Measurements from ENCODE around the gene HIVEP1. TPM values are rescaled to one million over a fixed set of nuclear protein-coding genes. Genes with fewer than 3 reads are reported as not detected.

HIVEP1 gene
- total and polyA plus RNA-seq, 4 donors: 2.7 to 27.2 (median 6.2) TPM

DNA sequence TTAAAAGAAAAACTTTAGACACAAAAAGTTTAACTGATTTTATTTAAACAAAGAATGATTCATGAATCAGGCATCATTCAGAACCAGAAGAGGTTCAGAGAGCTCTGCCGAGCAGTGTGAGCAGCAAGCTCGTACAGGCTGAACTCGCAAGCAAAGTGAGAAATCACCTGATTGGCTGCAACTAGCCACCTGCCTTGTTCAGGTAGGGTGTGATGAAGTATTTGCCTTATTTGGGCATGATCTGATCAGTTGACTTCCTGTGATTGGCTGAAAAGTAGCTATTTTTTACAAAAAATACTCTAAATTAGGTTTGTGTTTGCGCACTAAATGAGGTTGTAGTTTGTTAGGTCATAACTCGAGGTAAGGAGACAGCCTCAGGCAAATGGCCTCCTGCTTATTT is 80.7 kb downstream of the HIVEP1 start:
- Histone ChIP-seq H3K4me1 (ENCODE audit: control insufficient read depth in 4 of 4, insufficient read depth in 4 of 4, low read length in 3 of 4) (peaks cover 0 to 14% (median 1%) of the 10 kb centered on the region in 4 donors), H3K9ac (ENCODE audit: low read depth in 1 of 2, low read length in 2 of 2) (no peak overlapping the region), H3K27me3 (ENCODE audit: control insufficient read depth in 4 of 4, insufficient read depth in 4 of 4, low read length in 3 of 4) (no peaks in the 10 kb centered on the region), H3K4me3 (ENCODE audit: low read depth in 1 of 3, low read length in 3 of 3) (no peak overlapping the region), H3K9me3 (ENCODE audit: control insufficient read depth in 4 of 4, low read length in 3 of 4) (no peaks in the 10 kb centered on the region), H3K27ac (ENCODE audit: low read depth in 1 of 2, low read length in 2 of 2) (no peak overlapping the region), H3K36me3 (ENCODE audit: control insufficient read depth in 4 of 4, insufficient read depth in 3 of 4, low read depth in 1 of 4, low read length in 3 of 4) (peaks cover 0 to 7% (median 0%) of the 10 kb centered on the region in 4 donors)
- WGBS: 97% methylated on average over 5 of the region's 5 CpGs
- DNase-seq (ENCODE audit: low spot score): no peak
- TF ChIP-seq GABPA (IDR thresholded peaks at IDR 0.05 in 1 of 2, conservative IDR thresholded peaks at IDR 0.05 in 1 of 2) (no peak), NR2F2 (IDR thresholded peaks at IDR 0.05) (no peak), TAF1 (conservative IDR thresholded peaks at IDR 0.05) (no peak), HNF4G (IDR thresholded peaks at IDR 0.05) (no peak), RXRA (IDR thresholded peaks at IDR 0.05) (no peak), RAD21 (IDR thresholded peaks at IDR 0.05) (no peak), EGR1 (IDR thresholded peaks at IDR 0.05; ENCODE audit: low read depth in 2 of 2) (no peak)
- TF ChIP-seq, protein P1, sequence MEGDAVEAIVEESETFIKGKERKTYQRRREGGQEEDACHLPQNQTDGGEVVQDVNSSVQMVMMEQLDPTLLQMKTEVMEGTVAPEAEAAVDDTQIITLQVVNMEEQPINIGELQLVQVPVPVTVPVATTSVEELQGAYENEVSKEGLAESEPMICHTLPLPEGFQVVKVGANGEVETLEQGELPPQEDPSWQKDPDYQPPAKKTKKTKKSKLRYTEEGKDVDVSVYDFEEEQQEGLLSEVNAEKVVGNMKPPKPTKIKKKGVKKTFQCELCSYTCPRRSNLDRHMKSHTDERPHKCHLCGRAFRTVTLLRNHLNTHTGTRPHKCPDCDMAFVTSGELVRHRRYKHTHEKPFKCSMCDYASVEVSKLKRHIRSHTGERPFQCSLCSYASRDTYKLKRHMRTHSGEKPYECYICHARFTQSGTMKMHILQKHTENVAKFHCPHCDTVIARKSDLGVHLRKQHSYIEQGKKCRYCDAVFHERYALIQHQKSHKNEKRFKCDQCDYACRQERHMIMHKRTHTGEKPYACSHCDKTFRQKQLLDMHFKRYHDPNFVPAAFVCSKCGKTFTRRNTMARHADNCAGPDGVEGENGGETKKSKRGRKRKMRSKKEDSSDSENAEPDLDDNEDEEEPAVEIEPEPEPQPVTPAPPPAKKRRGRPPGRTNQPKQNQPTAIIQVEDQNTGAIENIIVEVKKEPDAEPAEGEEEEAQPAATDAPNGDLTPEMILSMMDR (IDR thresholded peaks at IDR 0.05; ENCODE audit: low read depth, low read length, missing input control): no peak
- TF ChIP-seq, protein P2, sequence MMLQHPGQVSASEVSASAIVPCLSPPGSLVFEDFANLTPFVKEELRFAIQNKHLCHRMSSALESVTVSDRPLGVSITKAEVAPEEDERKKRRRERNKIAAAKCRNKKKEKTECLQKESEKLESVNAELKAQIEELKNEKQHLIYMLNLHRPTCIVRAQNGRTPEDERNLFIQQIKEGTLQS (IDR thresholded peaks at IDR 0.05): no peak
- TF ChIP-seq, protein P3, sequence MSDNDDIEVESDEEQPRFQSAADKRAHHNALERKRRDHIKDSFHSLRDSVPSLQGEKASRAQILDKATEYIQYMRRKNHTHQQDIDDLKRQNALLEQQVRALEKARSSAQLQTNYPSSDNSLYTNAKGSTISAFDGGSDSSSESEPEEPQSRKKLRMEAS (IDR thresholded peaks at IDR 0.05): no peak

DNA sequence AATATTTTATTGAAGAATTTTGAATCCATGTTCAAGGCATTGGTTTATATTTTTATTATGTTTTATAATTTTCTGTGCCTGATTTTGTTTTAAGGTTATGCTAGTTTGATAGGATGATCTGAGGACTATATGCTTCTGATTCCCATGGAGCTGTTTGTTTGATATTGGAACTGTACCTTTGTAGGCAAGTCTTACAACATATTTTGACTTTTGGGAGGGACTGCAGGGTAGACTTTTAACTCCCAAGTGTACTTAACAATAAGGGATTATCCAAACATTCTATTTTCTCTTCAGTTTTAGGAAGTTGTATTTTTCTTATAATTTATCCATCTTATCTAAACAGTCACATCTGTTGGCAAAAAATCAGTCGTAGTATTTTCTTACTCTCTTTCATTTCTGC is 82.6 kb downstream of the HIVEP1 start:
- Histone ChIP-seq H3K27ac (ENCODE audit: low read depth in 1 of 2, low read length in 2 of 2) (no peak overlapping the region), H3K9me3 (ENCODE audit: control insufficient read depth in 4 of 4, low read length in 3 of 4) (no peaks in the 10 kb centered on the region), H3K4me3 (ENCODE audit: low read depth in 1 of 3, low read length in 3 of 3) (no peak overlapping the region), H3K36me3 (ENCODE audit: control insufficient read depth in 4 of 4, insufficient read depth in 3 of 4, low read depth in 1 of 4, low read length in 3 of 4) (peaks cover 0 to 7% (median 0%) of the 10 kb centered on the region in 4 donors), H3K27me3 (ENCODE audit: control insufficient read depth in 4 of 4, insufficient read depth in 4 of 4, low read length in 3 of 4) (no peaks in the 10 kb centered on the region), H3K9ac (ENCODE audit: low read depth in 1 of 2, low read length in 2 of 2) (no peak overlapping the region), H3K4me1 (ENCODE audit: control insufficient read depth in 4 of 4, insufficient read depth in 4 of 4, low read length in 3 of 4) (peaks cover 0 to 6% (median 0%) of the 10 kb centered on the region in 4 donors)
- 47% methylated on average over 1 of the region's 1 CpG for WGBS
- DNase-seq (ENCODE audit: low spot score): no peak
- TF ChIP-seq, protein P4, sequence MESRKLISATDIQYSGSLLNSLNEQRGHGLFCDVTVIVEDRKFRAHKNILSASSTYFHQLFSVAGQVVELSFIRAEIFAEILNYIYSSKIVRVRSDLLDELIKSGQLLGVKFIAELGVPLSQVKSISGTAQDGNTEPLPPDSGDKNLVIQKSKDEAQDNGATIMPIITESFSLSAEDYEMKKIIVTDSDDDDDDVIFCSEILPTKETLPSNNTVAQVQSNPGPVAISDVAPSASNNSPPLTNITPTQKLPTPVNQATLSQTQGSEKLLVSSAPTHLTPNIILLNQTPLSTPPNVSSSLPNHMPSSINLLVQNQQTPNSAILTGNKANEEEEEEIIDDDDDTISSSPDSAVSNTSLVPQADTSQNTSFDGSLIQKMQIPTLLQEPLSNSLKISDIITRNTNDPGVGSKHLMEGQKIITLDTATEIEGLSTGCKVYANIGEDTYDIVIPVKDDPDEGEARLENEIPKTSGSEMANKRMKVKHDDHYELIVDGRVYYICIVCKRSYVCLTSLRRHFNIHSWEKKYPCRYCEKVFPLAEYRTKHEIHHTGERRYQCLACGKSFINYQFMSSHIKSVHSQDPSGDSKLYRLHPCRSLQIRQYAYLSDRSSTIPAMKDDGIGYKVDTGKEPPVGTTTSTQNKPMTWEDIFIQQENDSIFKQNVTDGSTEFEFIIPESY (IDR thresholded peaks at IDR 0.05): no peak
- TF ChIP-seq RAD21 (IDR thresholded peaks at IDR 0.05) (no peak), SP1 (IDR thresholded peaks at IDR 0.05) (no peak), HNF4A (conservative IDR thresholded peaks at IDR 0.05) (peak in 1 of 2 donors; percentile 23), FOXA2 (IDR thresholded peaks at IDR 0.05) (no peak), JUND (IDR thresholded peaks at IDR 0.05) (no peak), HNF4G (IDR thresholded peaks at IDR 0.05) (no peak)

DNA sequence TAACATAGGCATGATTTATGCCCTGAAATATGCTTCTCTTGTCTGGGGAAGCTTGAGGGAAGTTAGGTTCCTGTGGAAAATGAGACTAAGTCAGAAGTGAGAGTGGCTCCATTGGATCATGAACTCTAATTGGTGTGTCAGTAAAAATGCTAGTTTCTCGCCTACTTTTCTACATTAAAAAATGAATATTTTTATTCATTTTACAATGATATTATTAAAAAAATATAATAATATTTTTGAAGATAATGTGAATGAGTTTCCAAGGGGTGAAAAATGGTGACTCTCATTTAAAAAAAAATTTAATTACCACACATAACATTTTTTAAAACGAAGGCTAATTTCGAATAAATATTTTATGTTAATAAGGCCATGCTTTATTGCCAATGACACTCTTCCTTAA is 84.2 kb downstream of the HIVEP1 start:
- 95% methylated on average over 3 of the region's 3 CpGs for WGBS

More for the DNA sequence above, 84.2 kb downstream of the HIVEP1 start:
- Histone ChIP-seq H3K4me3 (ENCODE audit: low read depth in 1 of 3, low read length in 3 of 3) (no peak overlapping the region), H3K9ac (ENCODE audit: low read depth in 1 of 2, low read length in 2 of 2) (no peak overlapping the region), H3K36me3 (ENCODE audit: control insufficient read depth in 4 of 4, insufficient read depth in 3 of 4, low read depth in 1 of 4, low read length in 3 of 4) (peaks cover 0 to 5% (median 0%) of the 10 kb centered on the region in 4 donors), H3K4me1 (ENCODE audit: control insufficient read depth in 4 of 4, insufficient read depth in 4 of 4, low read length in 3 of 4) (peaks cover 0 to 6% (median 0%) of the 10 kb centered on the region in 4 donors), H3K27me3 (ENCODE audit: control insufficient read depth in 4 of 4, insufficient read depth in 4 of 4, low read length in 3 of 4) (no peaks in the 10 kb centered on the region), H3K27ac (ENCODE audit: low read depth in 1 of 2, low read length in 2 of 2) (no peak overlapping the region), H3K9me3 (ENCODE audit: control insufficient read depth in 4 of 4, low read length in 3 of 4) (no peaks in the 10 kb centered on the region)
- no peak for DNase-seq (ENCODE audit: low spot score)
- TF ChIP-seq FOXA2 (IDR thresholded peaks at IDR 0.05) (no peak), TAF1 (conservative IDR thresholded peaks at IDR 0.05) (no peak), HNF4G (IDR thresholded peaks at IDR 0.05) (no peak)
